Measurements from ENCODE around the gene POLR2E. TPM values are rescaled to one million over a fixed set of nuclear protein-coding genes. Genes with fewer than 3 reads are reported as not detected.

The POLR2E gene
- total and polyA plus RNA-seq, 10 donors, result 70.8 to 152 (median 120) TPM

- Histone ChIP-seq H3K36me3 (peaks cover 4 to 100% (median 85%) of the 10 kb centered on the region in 6 donors), H3K4me1 (peaks cover 23 to 100% (median 84%) of the 10 kb centered on the region in 6 donors), H3K27me3 (replicated peaks in 1 of 7) (no peaks in the 10 kb centered on the region), H3K9me3 (no peaks in the 10 kb centered on the region), H3K27ac (peak overlapping the region in 5 of 8 donors; percentile 20 to 97 (median 52)), H3K4me3 (peak overlapping the region in 1 of 8 donors; percentile 37)
- intact Hi-C loops (cut with DNase I; ENCODE audit: low total_unique reads), result no loop called here
- peak; percentile 83 for DNase-seq
- 79 to 87% (median 81%) methylated on average over 46 to 59 of the region's 59 CpGs for WGBS, 5 donors
- TF ChIP-seq, protein P1, sequence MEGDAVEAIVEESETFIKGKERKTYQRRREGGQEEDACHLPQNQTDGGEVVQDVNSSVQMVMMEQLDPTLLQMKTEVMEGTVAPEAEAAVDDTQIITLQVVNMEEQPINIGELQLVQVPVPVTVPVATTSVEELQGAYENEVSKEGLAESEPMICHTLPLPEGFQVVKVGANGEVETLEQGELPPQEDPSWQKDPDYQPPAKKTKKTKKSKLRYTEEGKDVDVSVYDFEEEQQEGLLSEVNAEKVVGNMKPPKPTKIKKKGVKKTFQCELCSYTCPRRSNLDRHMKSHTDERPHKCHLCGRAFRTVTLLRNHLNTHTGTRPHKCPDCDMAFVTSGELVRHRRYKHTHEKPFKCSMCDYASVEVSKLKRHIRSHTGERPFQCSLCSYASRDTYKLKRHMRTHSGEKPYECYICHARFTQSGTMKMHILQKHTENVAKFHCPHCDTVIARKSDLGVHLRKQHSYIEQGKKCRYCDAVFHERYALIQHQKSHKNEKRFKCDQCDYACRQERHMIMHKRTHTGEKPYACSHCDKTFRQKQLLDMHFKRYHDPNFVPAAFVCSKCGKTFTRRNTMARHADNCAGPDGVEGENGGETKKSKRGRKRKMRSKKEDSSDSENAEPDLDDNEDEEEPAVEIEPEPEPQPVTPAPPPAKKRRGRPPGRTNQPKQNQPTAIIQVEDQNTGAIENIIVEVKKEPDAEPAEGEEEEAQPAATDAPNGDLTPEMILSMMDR (IDR thresholded peaks at IDR 0.05 in 8 of 11, conservative IDR thresholded peaks at IDR 0.05 in 3 of 11), result no peak
- peak; percentile 49 to 78 (median 62) for TF ChIP-seq POLR2AphosphoS5 (IDR thresholded peaks at IDR 0.05)
Observed at GRCh38 chr19:1082928-1083816, 12.0 kb downstream of the POLR2E start.

DNA sequence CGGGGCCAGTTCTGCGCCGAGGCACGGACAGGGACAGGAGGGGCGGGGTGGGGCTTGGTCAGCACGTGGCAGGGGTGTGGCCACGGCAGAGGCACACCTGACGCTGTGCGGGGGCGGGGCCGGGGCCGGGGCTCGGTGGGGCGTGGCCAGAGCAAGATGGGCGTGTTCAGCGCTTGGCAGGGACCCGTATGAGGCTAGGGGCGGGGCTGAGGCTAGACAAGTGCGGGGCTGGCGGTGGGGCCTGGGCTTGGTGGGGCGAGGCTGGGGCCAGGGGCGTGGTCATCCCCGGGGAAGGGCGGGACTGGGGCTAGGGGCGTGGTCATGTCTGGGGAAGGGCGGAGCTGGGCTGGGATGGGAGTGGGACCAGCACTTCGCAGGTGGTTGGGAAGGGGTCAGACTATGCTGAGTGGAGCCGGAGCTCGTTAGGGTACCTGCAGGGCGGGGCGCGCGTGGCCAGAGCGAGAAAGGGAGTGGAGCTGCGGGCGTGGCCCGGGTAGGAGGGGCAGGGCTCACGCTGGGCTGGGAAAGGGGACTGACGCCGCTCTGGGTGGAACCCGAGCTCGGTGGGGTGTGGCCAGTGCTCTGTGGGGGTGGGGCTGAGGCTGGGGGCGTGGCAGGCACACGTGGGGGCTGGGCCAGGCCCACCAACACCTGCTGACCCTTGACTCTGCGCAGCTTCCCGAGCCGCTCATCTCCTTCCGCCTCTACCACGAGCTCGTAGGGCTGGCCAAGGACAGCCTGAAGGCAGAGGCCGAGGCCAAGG is 12.8 kb downstream of the POLR2E start:
- Histone ChIP-seq H3K9me3 (no peaks in the 10 kb centered on the region), H3K27me3 (replicated peaks in 1 of 7) (no peaks in the 10 kb centered on the region), H3K4me3 (peak overlapping the region in 1 of 8 donors; percentile 37), H3K27ac (peak overlapping the region in 5 of 8 donors; percentile 20 to 97 (median 52)), H3K4me1 (peaks cover 19 to 100% (median 83%) of the 10 kb centered on the region in 6 donors), H3K36me3 (peaks cover 4 to 100% (median 84%) of the 10 kb centered on the region in 6 donors)
- WGBS, 5 donors, result 34 to 67% (median 55%) methylated on average over 37 to 51 of the region's 51 CpGs
- DNase-seq, result peak; percentile 90
- TF ChIP-seq POLR2AphosphoS5 (IDR thresholded peaks at IDR 0.05), result peak in 1 of 3 donors; percentile 2
- TF ChIP-seq, protein P1 (IDR thresholded peaks at IDR 0.05 in 8 of 11, conservative IDR thresholded peaks at IDR 0.05 in 3 of 11), result no peak
- intact Hi-C loops (cut with DNase I; ENCODE audit: low total_unique reads), result no loop called here

- H3K36me3 ChIP-seq, result peaks cover 4 to 95% (median 77%) of the 10 kb centered on the region in 6 donors
- no peaks in the 10 kb centered on the region for H3K27me3 ChIP-seq (replicated peaks in 1 of 7)
- H3K4me1 ChIP-seq, result peaks cover 24 to 100% (median 83%) of the 10 kb centered on the region in 6 donors
- no peaks in the 10 kb centered on the region for H3K9me3 ChIP-seq
- DNase-seq, result peak; percentile 92
- H3K4me3 ChIP-seq, result peak overlapping the region in 1 of 8 donors; percentile 37
- intact Hi-C loops (cut with DNase I; ENCODE audit: low total_unique reads), result no loop called here
- TF ChIP-seq, protein P1 (IDR thresholded peaks at IDR 0.05 in 8 of 11, conservative IDR thresholded peaks at IDR 0.05 in 3 of 11), result no peak
- TF ChIP-seq POLR2AphosphoS5 (IDR thresholded peaks at IDR 0.05), result peak in 2 of 3 donors; percentile 36 to 74
- WGBS, 5 donors, result 84 to 90% (median 86%) methylated on average over 56 to 58 of the region's 58 CpGs
- peak overlapping the region in 5 of 8 donors; percentile 26 to 97 (median 52) for H3K27ac ChIP-seq
Observed at GRCh38 chr19:1081301-1082164, 13.6 kb downstream of the POLR2E start.
